Fibroblast of mammary gland (primary cell): ENCODE data around the gene KLHL4.
A peak's percentile ranks its signal among the peaks of the same experiment; 100 is the strongest.

Experiments
- DNase-seq: peaks from one replicate; pipeline ENCODE4 v3.0.0-alpha.2; 2010; ENCODE audit warnings: low read depth
- H3K4me3 ChIP-seq: 2 replicates; pipeline ENCODE4 v1.5.1; 2011; ENCODE audit warnings: low read depth, mild to moderate bottlenecking, low read length, moderate library complexity; ENCODE audit not compliant: control insufficient read depth
- TF ChIP-seq, protein P1 (sequence below): conservative IDR thresholded peaks from 2 replicates; pipeline ENCODE4 v1.5.1; 2011; ENCODE audit warnings: low read depth, low read length, inconsistent platforms; ENCODE audit not compliant: control insufficient read depth, insufficient read depth

The KLHL4 gene

DNA sequence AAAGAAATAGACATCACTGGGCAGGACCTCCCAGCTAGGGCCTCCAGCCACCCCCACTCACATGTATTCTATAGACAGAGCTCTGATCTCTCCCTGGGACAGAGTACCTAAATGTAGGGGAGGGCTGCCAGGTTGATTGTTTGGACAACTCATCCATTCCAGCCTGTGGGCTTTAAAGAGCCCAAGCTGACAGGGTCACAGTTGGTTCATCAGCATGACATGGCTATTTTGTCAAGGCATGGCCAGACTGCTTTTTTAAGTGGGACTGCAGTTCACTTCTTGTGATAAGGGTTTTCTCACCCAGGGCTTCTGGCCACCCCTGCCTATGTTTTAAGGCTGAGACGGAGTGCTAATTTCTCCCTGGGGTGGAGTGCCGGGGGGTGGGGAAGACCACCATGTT is 63.3 kb downstream of the KLHL4 start:
- TF ChIP-seq, protein P1, sequence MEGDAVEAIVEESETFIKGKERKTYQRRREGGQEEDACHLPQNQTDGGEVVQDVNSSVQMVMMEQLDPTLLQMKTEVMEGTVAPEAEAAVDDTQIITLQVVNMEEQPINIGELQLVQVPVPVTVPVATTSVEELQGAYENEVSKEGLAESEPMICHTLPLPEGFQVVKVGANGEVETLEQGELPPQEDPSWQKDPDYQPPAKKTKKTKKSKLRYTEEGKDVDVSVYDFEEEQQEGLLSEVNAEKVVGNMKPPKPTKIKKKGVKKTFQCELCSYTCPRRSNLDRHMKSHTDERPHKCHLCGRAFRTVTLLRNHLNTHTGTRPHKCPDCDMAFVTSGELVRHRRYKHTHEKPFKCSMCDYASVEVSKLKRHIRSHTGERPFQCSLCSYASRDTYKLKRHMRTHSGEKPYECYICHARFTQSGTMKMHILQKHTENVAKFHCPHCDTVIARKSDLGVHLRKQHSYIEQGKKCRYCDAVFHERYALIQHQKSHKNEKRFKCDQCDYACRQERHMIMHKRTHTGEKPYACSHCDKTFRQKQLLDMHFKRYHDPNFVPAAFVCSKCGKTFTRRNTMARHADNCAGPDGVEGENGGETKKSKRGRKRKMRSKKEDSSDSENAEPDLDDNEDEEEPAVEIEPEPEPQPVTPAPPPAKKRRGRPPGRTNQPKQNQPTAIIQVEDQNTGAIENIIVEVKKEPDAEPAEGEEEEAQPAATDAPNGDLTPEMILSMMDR, result no peak
- no peak for DNase-seq
- no peak overlapping the region for H3K4me3 ChIP-seq

DNA sequence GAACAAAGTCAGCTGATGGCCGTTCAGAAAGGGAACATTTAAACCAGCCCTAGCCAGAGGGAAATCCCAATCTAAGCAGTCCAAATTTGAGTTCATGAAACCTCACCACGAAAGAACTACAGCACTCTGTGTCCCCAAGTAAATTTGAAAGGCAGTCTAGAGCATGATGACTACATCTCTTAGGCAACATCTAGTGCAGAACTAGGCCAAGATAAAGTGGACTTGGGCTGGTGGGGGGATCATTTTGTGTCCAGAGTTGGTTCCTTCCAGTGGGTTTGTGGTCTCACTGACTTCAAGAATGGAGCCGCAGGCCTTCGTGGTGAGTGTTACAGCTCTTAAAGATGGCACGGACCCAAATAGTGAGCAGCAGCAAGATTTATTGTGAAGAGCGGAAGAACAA is 64.9 kb downstream of the KLHL4 start:
- TF ChIP-seq, protein P1, result no peak
- no peak for DNase-seq
- no peak overlapping the region for H3K4me3 ChIP-seq

DNA sequence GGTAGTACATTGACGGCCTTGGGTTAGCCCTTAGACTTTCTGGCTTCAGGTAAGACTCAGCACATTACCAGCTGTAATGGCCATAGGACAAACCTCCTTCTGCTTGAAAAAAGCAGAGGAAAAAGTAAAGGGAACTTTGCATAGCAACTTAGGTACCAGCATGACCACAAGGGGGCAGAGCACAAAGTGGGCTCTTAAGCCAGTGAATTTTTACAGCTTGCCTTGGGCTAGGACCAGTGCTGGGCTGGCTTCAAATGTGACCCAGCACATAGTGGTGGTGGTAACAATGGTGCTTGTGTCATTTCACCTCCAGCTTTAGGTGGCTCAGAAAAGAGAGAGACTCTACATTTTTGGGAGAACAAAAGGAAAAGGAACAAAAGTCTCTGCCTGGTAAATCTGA is 66.1 kb downstream of the KLHL4 start:
- TF ChIP-seq, protein P1, result peak; percentile 55
- peak; percentile 39 for DNase-seq

DNA sequence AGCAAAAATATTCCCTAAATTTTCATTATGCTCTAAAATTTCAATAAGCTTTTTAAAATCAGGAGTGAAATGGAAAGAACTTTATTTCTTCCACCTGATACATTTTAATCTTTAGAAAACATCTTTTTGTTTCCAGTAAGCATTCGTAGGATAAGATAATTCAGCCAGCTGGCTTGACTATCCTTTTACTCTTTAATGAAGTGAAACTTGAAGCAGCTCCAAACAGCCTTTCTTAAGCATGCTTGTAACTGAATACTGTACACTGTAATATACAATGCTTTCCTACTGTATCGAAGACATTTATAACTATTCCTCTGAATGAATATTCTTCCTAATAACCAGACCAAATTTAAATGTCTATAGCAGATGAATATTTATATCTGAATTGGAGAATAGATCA is 98.8 kb downstream of the KLHL4 start:
- TF ChIP-seq, protein P1, result no peak
- H3K4me3 ChIP-seq, result no peak overlapping the region
- no peak for DNase-seq

More for the DNA sequence above, 66.1 kb downstream of the KLHL4 start:
- H3K4me3 ChIP-seq, result no peak overlapping the region

DNA sequence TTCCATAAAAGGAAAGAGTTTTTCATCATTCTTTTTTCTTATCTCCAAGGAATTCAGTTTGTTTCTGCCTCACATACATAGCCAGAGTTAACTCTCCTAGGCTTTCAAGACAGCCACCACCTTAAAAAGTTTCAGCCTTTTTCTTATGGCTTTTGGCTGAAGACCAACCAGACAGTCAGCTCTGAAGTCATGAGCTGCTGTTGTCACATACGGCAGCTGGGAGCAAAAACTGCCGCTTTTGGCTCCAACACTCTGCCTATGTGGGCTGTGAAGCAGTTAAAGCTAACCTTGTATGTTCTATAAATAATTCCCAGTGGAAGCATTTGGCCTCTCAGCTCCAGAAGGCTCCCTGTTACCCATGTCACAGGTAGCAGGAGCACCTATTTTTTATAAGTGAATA is 104.1 kb downstream of the KLHL4 start:
- peak; percentile 24 for DNase-seq
- H3K4me3 ChIP-seq, result no peak overlapping the region
- TF ChIP-seq, protein P1, result no peak

DNA sequence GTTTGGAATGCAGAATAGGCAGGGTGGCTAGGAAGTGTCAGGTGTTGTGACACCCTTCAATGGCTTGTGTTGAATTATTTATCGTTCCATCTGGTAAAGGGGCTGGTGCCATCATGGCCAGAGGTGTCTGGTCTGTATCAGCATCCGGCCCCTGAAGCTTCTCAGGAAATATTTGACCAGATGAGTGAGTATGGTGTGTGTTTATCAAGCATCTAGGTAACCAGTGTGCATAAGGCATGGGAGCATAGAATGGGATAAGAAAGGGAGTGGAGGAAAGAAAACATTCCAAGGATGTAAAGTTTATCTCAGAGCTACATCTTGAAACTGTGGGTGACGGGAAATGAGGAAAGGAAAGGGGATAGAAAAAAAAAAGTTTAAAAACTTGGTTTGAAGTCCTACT is 109.4 kb downstream of the KLHL4 start:
- no peak for DNase-seq
- TF ChIP-seq, protein P1, result no peak
- H3K4me3 ChIP-seq, result no peak overlapping the region

DNA sequence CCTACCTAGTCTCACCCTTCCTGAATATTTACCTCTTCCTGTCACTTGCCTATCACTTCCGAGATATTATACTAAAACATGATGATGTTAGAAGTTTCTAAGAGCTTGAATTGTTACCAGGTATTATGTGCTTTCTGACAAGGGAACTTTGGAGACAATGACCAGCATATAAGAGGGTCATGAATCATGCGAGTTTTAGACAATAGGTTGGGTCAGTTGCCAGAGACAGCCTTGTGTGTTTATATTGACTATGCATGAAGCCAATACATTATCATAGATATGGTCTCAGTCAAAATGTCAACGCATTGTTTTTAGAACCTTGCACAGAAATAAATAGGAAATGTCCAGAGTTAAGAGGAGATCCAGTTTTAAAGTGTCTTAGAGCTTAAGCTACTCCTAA is 116.8 kb downstream of the KLHL4 start:
- DNase-seq, result no peak
- no peak overlapping the region for H3K4me3 ChIP-seq
- TF ChIP-seq, protein P1, result no peak
